Endodermal cell (in vitro differentiated cells): Measurements from ENCODE around the gene ZNF587B. TPM values are rescaled to one million over a fixed set of nuclear protein-coding genes. Genes with fewer than 3 reads are reported as not detected.

Experiments used
- DNase-seq: peaks from one replicate; pipeline ENCODE4 v3.0.0-alpha.2; 2017
- H3K27ac ChIP-seq: 2 replicates; pipeline ENCODE4 v1.5.1; 2013; ENCODE audit warnings: mild to moderate bottlenecking, low read depth, low read length, moderate library complexity
- H3K27me3 ChIP-seq: 2 replicates; pipeline ENCODE4 v1.6.1; 2013; ENCODE audit warnings: mild to moderate bottlenecking, low read length, moderate library complexity; ENCODE audit not compliant: insufficient read depth, control insufficient read depth, poor library complexity, severe bottlenecking
- H3K36me3 ChIP-seq: 2 replicates; pipeline ENCODE4 v1.7.0; 2013; ENCODE audit warnings: mild to moderate bottlenecking, low read length, moderate library complexity; ENCODE audit not compliant: control insufficient read depth, insufficient read depth
- H3K4me1 ChIP-seq: one replicate; pipeline ENCODE4 v1.7.0; 2013; ENCODE audit warnings: low read length; ENCODE audit not compliant: control insufficient read depth, insufficient read depth
- H3K4me3 ChIP-seq: 2 replicates; pipeline ENCODE4 v1.5.1; 2013; ENCODE audit warnings: mild to moderate bottlenecking, low read length, moderate library complexity
- H3K9ac ChIP-seq: 2 replicates; pipeline ENCODE4 v1.6.1; 2013; ENCODE audit warnings: mild to moderate bottlenecking, low read length, moderate library complexity; ENCODE audit not compliant: poor library complexity, severe bottlenecking; ENCODE audit errors: extremely low read depth
- H3K9me3 ChIP-seq: 2 replicates; pipeline ENCODE4 v1.6.1; 2013; ENCODE audit warnings: mild to moderate bottlenecking, low read length, moderate library complexity; ENCODE audit not compliant: control insufficient read depth
- H3K27ac Mint-ChIP-seq: 2 replicates; pipeline ENCODE4 v1.8.0; 2020; ENCODE audit warnings: mixed read lengths
- H3K27me3 Mint-ChIP-seq: 2 replicates; pipeline ENCODE4 v1.8.0; 2021; ENCODE audit warnings: mild to moderate bottlenecking, mixed read lengths; ENCODE audit not compliant: insufficient read depth
- H3K36me3 Mint-ChIP-seq: 2 replicates; pipeline ENCODE4 v1.8.0; 2020; ENCODE audit warnings: low read depth, mixed read lengths
- H3K4me1 Mint-ChIP-seq: 2 replicates; pipeline ENCODE4 v1.8.0; 2020; ENCODE audit warnings: mixed read lengths
- H3K4me3 Mint-ChIP-seq: 2 replicates; pipeline ENCODE4 v1.8.0; 2020; ENCODE audit warnings: mild to moderate bottlenecking, moderate library complexity, mixed read lengths
- H3K9me3 Mint-ChIP-seq: 2 replicates; pipeline ENCODE4 v1.8.0; 2020; ENCODE audit warnings: mild to moderate bottlenecking, mixed read lengths
- WGBS, 2 experiments: methylation state at CpG; one replicate each; pipeline versions ENCODE4 v1.1.5 to v1.1.7; 2013; ENCODE audit warnings: missing lambda C conversion rate in 2 of 2, mixed read lengths in 1 of 2; ENCODE audit not compliant: insufficient coverage in 1 of 2, insufficient read length in 1 of 2; 5-methylcytosine and 5-hydroxymethylcytosine counted together
- total RNA-seq, 2 donors: library from RNA; stranded (reverse); fragmentation: NEBNext Ultra II Directional in 1 of 2; extraction: Animal tissue kit (Norgen Biotek cat#: 25700) in 1 of 2; gene quantifications; 2 replicates in 1 of 2; 3 replicates in 1 of 2; pipeline ENCODE4 v1.2.1, GENCODE V29; 2021
- TF ChIP-seq, protein P1 (sequence below): fragments of 200-600 bp; sonication (generic); conservative IDR thresholded peaks from 2 replicates; pipeline ENCODE4 v1.5.0; 2021; ENCODE audit warnings: antibody characterized with exemption, mild to moderate bottlenecking

Gene ZNF587B
- total RNA-seq, 2 donors from 2014 or later, result 37.0 to 39.9 TPM

DNA sequence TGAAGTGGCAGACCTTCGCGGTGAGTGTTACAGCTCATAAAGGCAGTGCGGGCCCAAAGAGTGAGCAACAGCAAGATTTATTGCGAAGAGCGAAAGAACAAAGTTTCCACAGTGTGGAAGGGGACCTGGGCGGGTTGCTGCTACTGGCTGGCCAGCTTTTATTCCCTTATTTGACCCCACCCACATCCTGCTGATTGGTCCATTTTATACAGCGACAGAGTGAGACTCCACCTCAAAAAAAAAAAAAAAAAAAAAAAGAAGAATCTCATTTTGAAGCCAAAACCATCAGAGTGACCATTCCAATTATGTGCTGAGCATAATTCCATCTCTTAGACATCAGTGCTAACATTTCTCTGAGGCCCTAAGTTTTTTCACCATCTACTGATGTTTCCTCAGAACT is 13.4 kb upstream of the ZNF587B start:
- H3K4me3 Mint-ChIP-seq, result no peak overlapping the region
- no peaks in the 10 kb centered on the region for H3K9me3 ChIP-seq
- no peak overlapping the region for H3K27ac Mint-ChIP-seq
- H3K9ac ChIP-seq, result no peak overlapping the region
- TF ChIP-seq, protein P1, sequence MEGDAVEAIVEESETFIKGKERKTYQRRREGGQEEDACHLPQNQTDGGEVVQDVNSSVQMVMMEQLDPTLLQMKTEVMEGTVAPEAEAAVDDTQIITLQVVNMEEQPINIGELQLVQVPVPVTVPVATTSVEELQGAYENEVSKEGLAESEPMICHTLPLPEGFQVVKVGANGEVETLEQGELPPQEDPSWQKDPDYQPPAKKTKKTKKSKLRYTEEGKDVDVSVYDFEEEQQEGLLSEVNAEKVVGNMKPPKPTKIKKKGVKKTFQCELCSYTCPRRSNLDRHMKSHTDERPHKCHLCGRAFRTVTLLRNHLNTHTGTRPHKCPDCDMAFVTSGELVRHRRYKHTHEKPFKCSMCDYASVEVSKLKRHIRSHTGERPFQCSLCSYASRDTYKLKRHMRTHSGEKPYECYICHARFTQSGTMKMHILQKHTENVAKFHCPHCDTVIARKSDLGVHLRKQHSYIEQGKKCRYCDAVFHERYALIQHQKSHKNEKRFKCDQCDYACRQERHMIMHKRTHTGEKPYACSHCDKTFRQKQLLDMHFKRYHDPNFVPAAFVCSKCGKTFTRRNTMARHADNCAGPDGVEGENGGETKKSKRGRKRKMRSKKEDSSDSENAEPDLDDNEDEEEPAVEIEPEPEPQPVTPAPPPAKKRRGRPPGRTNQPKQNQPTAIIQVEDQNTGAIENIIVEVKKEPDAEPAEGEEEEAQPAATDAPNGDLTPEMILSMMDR, result no peak
- H3K4me3 ChIP-seq, result no peak overlapping the region
- peaks cover 14% of the 10 kb centered on the region for H3K4me1 ChIP-seq
- peaks cover 20% of the 10 kb centered on the region for H3K36me3 Mint-ChIP-seq
- peaks cover 41% of the 10 kb centered on the region for H3K4me1 Mint-ChIP-seq
- H3K27me3 ChIP-seq, result no peaks in the 10 kb centered on the region
- peak; percentile 63 for DNase-seq
- no peaks in the 10 kb centered on the region for H3K27me3 Mint-ChIP-seq
- no peaks in the 10 kb centered on the region for H3K9me3 Mint-ChIP-seq
- H3K36me3 ChIP-seq, result peaks cover 16% of the 10 kb centered on the region
- H3K27ac ChIP-seq, result no peak overlapping the region
- WGBS, 2 experiments, result 95 to 98% methylated on average over 6 to 7 of the region's 7 CpGs

DNA sequence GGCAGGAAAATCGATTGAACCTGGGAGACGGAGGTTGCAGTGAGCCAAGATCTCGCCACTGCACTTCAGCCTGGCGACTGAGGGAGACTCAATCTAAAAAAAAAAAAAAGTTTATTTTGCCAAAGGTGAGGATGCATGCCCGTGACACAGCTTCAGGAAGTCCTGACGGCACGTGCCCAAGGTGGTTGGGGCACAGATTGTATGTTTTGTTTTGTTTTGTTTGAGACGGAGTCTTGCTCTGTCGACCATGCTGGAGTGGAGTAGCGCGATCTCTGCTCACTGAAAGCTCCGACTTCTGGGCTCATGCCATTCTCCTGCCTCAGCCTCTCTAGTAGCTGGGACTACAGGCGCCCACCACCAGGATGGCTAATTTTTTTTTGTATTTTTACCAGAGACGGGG is 12.1 kb upstream of the ZNF587B start:
- no peaks in the 10 kb centered on the region for H3K9me3 Mint-ChIP-seq
- Histone ChIP-seq H3K27me3 (no peaks in the 10 kb centered on the region), H3K36me3 (peaks cover 17% of the 10 kb centered on the region), H3K9ac (no peak overlapping the region), H3K9me3 (no peaks in the 10 kb centered on the region), H3K4me3 (no peak overlapping the region), H3K27ac (no peak overlapping the region), H3K4me1 (peaks cover 14% of the 10 kb centered on the region)
- no peak overlapping the region for H3K4me3 Mint-ChIP-seq
- H3K36me3 Mint-ChIP-seq, result peaks cover 20% of the 10 kb centered on the region
- TF ChIP-seq, protein P1, result no peak
- no peak for DNase-seq
- no peaks in the 10 kb centered on the region for H3K27me3 Mint-ChIP-seq
- peaks cover 43% of the 10 kb centered on the region for H3K4me1 Mint-ChIP-seq
- H3K27ac Mint-ChIP-seq, result peak overlapping the region; percentile 97
- 95 to 96% methylated on average over 9 to 14 of the region's 14 CpGs for WGBS, 2 experiments

DNA sequence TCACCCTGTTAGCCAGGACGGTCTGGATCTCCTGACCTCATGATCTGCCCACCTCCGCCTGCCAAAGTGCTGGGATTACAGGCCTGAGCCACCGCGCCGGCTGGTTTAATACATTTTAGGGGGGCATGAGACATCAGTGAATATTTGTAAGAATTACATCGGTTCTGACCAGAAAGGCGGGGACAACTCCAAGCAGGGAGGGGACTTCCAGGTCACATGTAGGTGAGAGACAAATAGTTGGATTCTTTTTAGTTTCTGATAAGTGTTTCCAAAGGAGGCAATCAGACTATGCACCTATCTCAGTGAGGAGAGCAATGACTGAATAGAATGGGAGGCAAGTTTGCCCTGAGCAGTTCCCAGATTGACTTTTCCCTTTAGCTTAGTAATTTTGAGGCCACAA is 11.7 kb upstream of the ZNF587B start:
- H3K36me3 Mint-ChIP-seq, result peaks cover 19% of the 10 kb centered on the region
- Histone ChIP-seq H3K36me3 (peaks cover 13% of the 10 kb centered on the region), H3K9ac (no peak overlapping the region), H3K4me1 (peaks cover 14% of the 10 kb centered on the region), H3K27me3 (no peaks in the 10 kb centered on the region), H3K9me3 (no peaks in the 10 kb centered on the region), H3K27ac (no peak overlapping the region), H3K4me3 (no peak overlapping the region)
- WGBS, 2 experiments, result 79 to 92% methylated on average over 7 of the region's 7 CpGs
- H3K4me1 Mint-ChIP-seq, result peaks cover 43% of the 10 kb centered on the region
- H3K9me3 Mint-ChIP-seq, result no peaks in the 10 kb centered on the region
- H3K27ac Mint-ChIP-seq, result peak overlapping the region; percentile 97
- TF ChIP-seq, protein P1, result no peak
- no peaks in the 10 kb centered on the region for H3K27me3 Mint-ChIP-seq
- peak overlapping the region; percentile 95 for H3K4me3 Mint-ChIP-seq
- DNase-seq, result peak; percentile 59
